Fibroblast of lung (primary cell): ENCODE measurements around the gene SRRM5. TPM values are rescaled to one million over a fixed set of nuclear protein-coding genes. Genes with fewer than 3 reads are reported as not detected.

Source experiments
- DNase-seq, 2 donors: peaks; one replicate each; pipeline versions ENCODE4 v3.0.0 to v3.0.0-alpha.2; 2010; ENCODE audit warnings: low read depth in 2 of 2
- H2AFZ ChIP-seq: 2 replicates; pipeline ENCODE4 v1.5.1; 2012; ENCODE audit warnings: low read length, control low read depth, inconsistent platforms
- H3K27ac ChIP-seq: 2 replicates; pipeline ENCODE4 v1.5.1; 2011; ENCODE audit warnings: low read length, control low read depth; ENCODE audit not compliant: insufficient read depth
- H3K27me3 ChIP-seq: 2 replicates; pipeline ENCODE4 v1.5.1; 2011; ENCODE audit warnings: mild to moderate bottlenecking, low read length; ENCODE audit not compliant: control insufficient read depth, insufficient read depth
- H3K36me3 ChIP-seq: 2 replicates; pipeline ENCODE4 v1.5.1; 2011; ENCODE audit warnings: low read length; ENCODE audit not compliant: control insufficient read depth, insufficient read depth
- H3K4me1 ChIP-seq: 2 replicates; pipeline ENCODE4 v1.5.1; 2011; ENCODE audit warnings: low read length; ENCODE audit not compliant: control insufficient read depth, insufficient read depth; ENCODE audit errors: extremely low read depth
- H3K4me2 ChIP-seq: 2 replicates; pipeline ENCODE4 v1.5.1; 2011; ENCODE audit warnings: low read length, control low read depth; ENCODE audit not compliant: insufficient read depth; ENCODE audit errors: extremely low read depth
- H3K4me3 ChIP-seq, 4 experiments: fragments of 200-600 bp in 1 of 4; sonication (generic) in 1 of 4; replicated peaks in 1 of 4; 2 replicates each; pipeline ENCODE4 v1.5.1; 2011 to 2016; ENCODE audit warnings: low read length in 4 of 4, low read depth in 3 of 4, mild to moderate bottlenecking in 3 of 4, control low read depth in 2 of 4, inconsistent platforms in 1 of 4, mixed read lengths in 1 of 4; ENCODE audit not compliant: insufficient read depth in 1 of 4; ENCODE audit errors: control extremely low read depth in 1 of 4
- H3K79me2 ChIP-seq: 2 replicates; pipeline ENCODE4 v1.5.1; 2012; ENCODE audit warnings: mild to moderate bottlenecking, low read length, inconsistent platforms; ENCODE audit not compliant: control insufficient read depth, insufficient read depth
- H3K9ac ChIP-seq: 2 replicates; pipeline ENCODE4 v1.5.1; 2011; ENCODE audit warnings: mild to moderate bottlenecking, low read length, control low read depth; ENCODE audit not compliant: insufficient read depth
- H3K9me3 ChIP-seq: 2 replicates; pipeline ENCODE4 v1.5.1; 2012; ENCODE audit warnings: low read depth, low read length; ENCODE audit not compliant: control insufficient read depth, insufficient read depth
- H4K20me1 ChIP-seq: 2 replicates; pipeline ENCODE4 v1.5.1; 2011; ENCODE audit warnings: low read length; ENCODE audit not compliant: control insufficient read depth, insufficient read depth; ENCODE audit errors: extremely low read depth
- CTCF ChIP-seq, 2 donors: IDR thresholded peaks in 1 of 2; conservative IDR thresholded peaks in 1 of 2; 1 replicate in 1 of 2; 2 replicates in 1 of 2; pipeline ENCODE4 v1.5.1; 2011 to 2012; ENCODE audit warnings: low read length in 2 of 2, control low read depth in 1 of 2, inconsistent platforms in 1 of 2, low read depth in 1 of 2, mild to moderate bottlenecking in 1 of 2
- EZH2 ChIP-seq: IDR thresholded peaks from 2 replicates; pipeline ENCODE4 v1.5.1; 2012; ENCODE audit warnings: low read length, control low read depth, mild to moderate bottlenecking; ENCODE audit errors: missing control alignments
- polyA plus RNA-seq, 2 donors: library from polyadenylated mRNA; depleted of rRNA in 1 of 2; stranded (reverse) in 1 of 2; unstranded in 1 of 2; fragments of >200 nt; gene quantifications; 2 replicates each; pipeline ENCODE4 v1.2.1, GENCODE V29; 2011 to 2012; ENCODE audit warnings: missing spikeins in 1 of 2
- total RNA-seq: library from RNA; depleted of rRNA; stranded (reverse); fragments of >200 nt; gene quantifications from 2 replicates; pipeline ENCODE4 v1.2.1, GENCODE V29; 2014

Gene SRRM5
- total and polyA plus RNA-seq, 2 donors (not counting 1 experiment from before 2014, with no cell fraction given), result under 0.01 to 0.06 TPM

DNA sequence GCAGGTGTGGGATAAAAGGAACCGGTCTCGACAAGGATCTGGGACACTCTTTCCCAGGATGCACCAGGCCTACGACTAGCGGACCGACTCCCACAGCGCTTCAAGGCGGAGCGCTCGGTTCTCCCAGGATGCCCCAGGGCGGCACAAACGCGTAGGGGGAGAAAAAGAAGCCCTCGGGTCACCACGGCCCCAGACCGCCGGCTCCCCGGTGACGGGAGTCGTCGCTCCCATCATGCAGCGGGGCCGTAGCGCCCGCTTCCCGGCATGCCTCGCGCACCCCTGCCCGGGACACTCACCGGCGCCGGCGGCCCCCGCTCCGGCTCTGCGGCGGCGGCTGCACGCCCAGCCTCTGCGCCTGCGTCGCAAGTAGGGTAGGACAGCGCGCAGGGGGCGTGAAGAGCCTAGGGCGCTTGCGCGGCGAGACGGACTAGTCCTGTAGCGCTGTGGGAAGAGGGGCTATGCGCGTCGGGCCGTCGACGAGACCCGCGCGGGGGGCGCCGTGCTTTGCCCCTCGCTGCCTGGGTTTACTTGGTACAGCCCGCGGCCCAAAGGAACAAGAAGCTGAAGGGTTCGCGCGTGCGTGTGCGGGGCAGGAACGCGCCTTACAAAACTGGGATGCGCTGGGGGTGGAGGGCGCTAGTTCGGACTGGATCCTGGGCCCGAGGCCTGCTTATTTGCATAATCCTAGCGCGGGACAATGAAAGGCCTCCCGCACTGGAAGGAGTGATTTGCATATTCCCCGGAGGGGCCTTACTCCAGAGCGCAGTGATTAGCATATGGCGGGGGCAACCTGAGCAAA, 7.6 kb downstream of the SRRM5 start, which contains the start of gene ZNF428:
TSS of gene ZNF428 (minus strand) at position 368 of the 799 bp plus-strand sequence. CDS start 5,325 bp downstream, outside the sequence.
- H3K9ac ChIP-seq, result peak within 1 kb of the TSS; percentile 87
- no peaks in the 10 kb centered on the region for H3K9me3 ChIP-seq
- peak within 1 kb of the TSS; percentile 64 to 86 (median 76) for H3K4me3 ChIP-seq
- no peaks in the 10 kb centered on the region for H3K27me3 ChIP-seq
- peak within 1 kb of the TSS; percentile 88 for H3K27ac ChIP-seq
- H3K4me2 ChIP-seq, result peak within 1 kb of the TSS; percentile 95
- peaks cover 2% of the 10 kb centered on the region for H3K4me1 ChIP-seq
- H3K79me2 ChIP-seq, result peaks cover 13% of the 10 kb centered on the region
- TF ChIP-seq EZH2, result no peak
- no peak for TF ChIP-seq CTCF (conservative IDR thresholded peaks at IDR 0.05 in 1 of 2, IDR thresholded peaks at IDR 0.05 in 1 of 2; ENCODE audit: low read depth in 1 of 2, low read length in 2 of 2)
- H2AFZ ChIP-seq, result peak within 1 kb of the TSS; percentile 89
- H4K20me1 ChIP-seq, result no peaks in the 10 kb centered on the region
- no peaks in the 10 kb centered on the region for H3K36me3 ChIP-seq
- DNase-seq, result peak; percentile 85 to 89

DNA sequence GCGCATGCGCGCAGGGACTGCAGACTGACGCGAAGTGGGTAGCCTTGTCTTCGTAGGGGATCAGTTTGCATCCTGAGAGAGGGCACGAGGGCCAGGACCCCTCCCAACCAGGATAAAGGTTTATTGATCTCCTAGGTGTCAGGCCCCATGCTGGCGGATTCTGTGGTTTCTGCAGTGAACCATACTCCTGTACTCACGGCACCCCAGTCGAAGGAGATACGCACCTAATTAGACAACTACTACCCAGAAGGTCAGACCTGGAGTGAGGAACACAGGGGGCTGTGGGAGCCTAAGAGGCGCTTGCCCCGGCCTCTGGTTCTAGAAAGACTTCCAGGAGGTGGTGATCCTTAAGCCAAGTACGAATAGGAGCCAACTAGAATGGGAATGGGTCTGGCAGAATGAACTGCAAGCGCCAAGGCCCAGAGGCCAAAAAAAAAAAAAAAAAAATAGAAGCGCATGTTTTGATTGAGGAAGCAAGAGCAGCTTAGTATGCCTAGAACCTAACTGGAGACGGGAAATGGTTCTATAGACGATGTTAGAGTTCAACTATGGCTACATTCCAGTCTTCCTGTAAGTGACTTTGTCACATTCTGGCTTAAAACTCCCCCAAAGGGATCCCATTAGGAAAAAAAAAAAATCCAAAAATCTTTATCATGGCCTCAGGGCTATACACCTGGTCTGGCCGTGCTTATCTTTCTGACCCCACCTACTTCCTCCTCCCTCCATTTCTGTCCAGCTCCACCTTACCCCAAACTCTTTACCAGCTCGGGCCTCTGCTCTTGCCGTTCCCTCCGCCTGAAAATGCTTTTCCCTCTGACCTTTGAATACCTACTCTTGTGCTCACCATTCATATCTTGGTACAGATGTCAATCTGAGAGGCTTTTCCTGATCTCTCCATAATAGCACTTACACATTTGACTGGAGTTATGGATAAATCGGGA, 8.4 kb downstream of the SRRM5 start:
- H3K9me3 ChIP-seq, result no peaks in the 10 kb centered on the region
- H3K9ac ChIP-seq, result peak overlapping the region; percentile 87
- peaks cover 11% of the 10 kb centered on the region for H3K79me2 ChIP-seq
- no peaks in the 10 kb centered on the region for H3K36me3 ChIP-seq
- H3K27ac ChIP-seq, result peak overlapping the region; percentile 88
- no peaks in the 10 kb centered on the region for H3K27me3 ChIP-seq
- no peak for DNase-seq
- TF ChIP-seq EZH2 (no peak), CTCF (conservative IDR thresholded peaks at IDR 0.05 in 1 of 2, IDR thresholded peaks at IDR 0.05 in 1 of 2; ENCODE audit: low read depth in 1 of 2, low read length in 2 of 2) (no peak)
- H3K4me1 ChIP-seq, result peaks cover 2% of the 10 kb centered on the region
- H2AFZ ChIP-seq, result peak overlapping the region; percentile 89
- peak overlapping the region; percentile 64 to 86 (median 76) for H3K4me3 ChIP-seq
- no peaks in the 10 kb centered on the region for H4K20me1 ChIP-seq
- peak overlapping the region; percentile 95 for H3K4me2 ChIP-seq

GRCh38 chr19:43622070-43622469, 10.2 kb downstream of the SRRM5 start:
- Histone ChIP-seq H3K4me3 (no peak overlapping the region), H4K20me1 (no peaks in the 10 kb centered on the region), H3K9ac (no peak overlapping the region), H3K27ac (no peak overlapping the region), H3K4me1 (peaks cover 2% of the 10 kb centered on the region), H3K36me3 (no peaks in the 10 kb centered on the region), H3K79me2 (peaks cover 8% of the 10 kb centered on the region), H3K4me2 (no peak overlapping the region), H3K9me3 (no peaks in the 10 kb centered on the region), H2AFZ (no peak overlapping the region), H3K27me3 (no peaks in the 10 kb centered on the region)
- TF ChIP-seq EZH2 (no peak), CTCF (conservative IDR thresholded peaks at IDR 0.05 in 1 of 2, IDR thresholded peaks at IDR 0.05 in 1 of 2; ENCODE audit: low read depth in 1 of 2, low read length in 2 of 2) (no peak)
- no peak for DNase-seq
